Panc1 (cell line): Measurements from ENCODE around the gene NCK2. TPM values are rescaled to one million over a fixed set of nuclear protein-coding genes. Genes with fewer than 3 reads are reported as not detected.

Source experiments
- ATAC-seq: fragments of 200-7000 bp; cut with Tn5 transposase; 2 replicates; pipeline ENCODE4 v1.9.1; 2020; ENCODE audit warnings: mild to moderate bottlenecking, moderate library complexity
- BruUV-seq: library from RNA; stranded (reverse); fragments of 400-500 nt; replicated peaks from 2 replicates; lab custom pipeline; 2021; lab: Mats Ljungman, UMichigan
- CTCF ChIA-PET: fragments of 300-600 bp; sonication (Branson Sonifier 250); formaldehyde crosslinking; loops from one replicate; lab custom pipeline; 2022; ENCODE audit warnings: antibody characterized with exemption; lab: Charles Lee
- POLR2A ChIA-PET: fragments of 300-600 bp; sonication (Branson Sonifier 250); formaldehyde crosslinking; loops from one replicate; lab custom pipeline; 2022; ENCODE audit warnings: antibody characterized with exemption; lab: Charles Lee
- DNase-seq: peaks from one replicate; pipeline ENCODE4 v3.0.0-alpha.2; 2010; ENCODE audit warnings: low read depth, low spot score
- H3K27ac ChIP-seq: 2 replicates; pipeline ENCODE4 v1.5.1; 2011; ENCODE audit warnings: mild to moderate bottlenecking, low read length, inconsistent platforms
- H3K27me3 ChIP-seq: fragments of 200-500 bp; sonication (Bioruptor generic); 2 replicates; pipeline ENCODE4 v1.6.0; 2014; ENCODE audit warnings: low read length, inconsistent platforms; ENCODE audit not compliant: control insufficient read depth, insufficient read depth
- H3K36me3 ChIP-seq: fragments of 200-500 bp; sonication (Bioruptor generic); 2 replicates; pipeline ENCODE4 v1.5.1; 2014; ENCODE audit warnings: inconsistent platforms, mild to moderate bottlenecking, low read length, moderate library complexity; ENCODE audit not compliant: control insufficient read depth, insufficient read depth
- H3K4me1 ChIP-seq: 2 replicates; pipeline ENCODE4 v1.5.1; 2011; ENCODE audit warnings: inconsistent platforms, mild to moderate bottlenecking, low read length, moderate library complexity; ENCODE audit not compliant: control insufficient read depth, insufficient read depth
- H3K4me3 ChIP-seq, 2 experiments: 2 replicates each; pipeline ENCODE4 v1.5.1; 2011 to 2012; ENCODE audit warnings: low read depth in 2 of 2, low read length in 2 of 2, mild to moderate bottlenecking in 2 of 2, inconsistent platforms in 1 of 2, moderate library complexity in 1 of 2
- H3K9me3 ChIP-seq: fragments of 200-500 bp; sonication (Bioruptor generic); 2 replicates; pipeline ENCODE4 v1.5.1; 2014; ENCODE audit warnings: low read depth, mild to moderate bottlenecking, inconsistent platforms, low read length, moderate library complexity; ENCODE audit not compliant: control insufficient read depth, insufficient read depth
- CTCF ChIP-seq: fragments of 450-650 bp; IDR thresholded peaks from 2 replicates; pipeline ENCODE4 v1.5.1; 2017; ENCODE audit warnings: mild to moderate bottlenecking
- POLR2AphosphoS5 ChIP-seq: IDR thresholded peaks from 2 replicates; pipeline ENCODE4 v1.6.1; 2012; ENCODE audit warnings: mild to moderate bottlenecking, low read depth, low read length, moderate library complexity
- SIN3A ChIP-seq: IDR thresholded peaks from 2 replicates; pipeline ENCODE4 v1.6.1; 2012; ENCODE audit warnings: low read depth, mild to moderate bottlenecking, low read length, moderate library complexity, borderline replicate concordance; ENCODE audit not compliant: insufficient read depth
- TCF7L2 ChIP-seq: IDR thresholded peaks from 2 replicates; pipeline ENCODE4 v1.6.1; 2011; ENCODE audit warnings: mild to moderate bottlenecking, low read depth, low read length, inconsistent platforms
- in situ Hi-C: cut with HindIII; loops from 2 replicates; pipeline ENCODE4 v1.10.0; 2016; ENCODE audit warnings: low sequenced_read_pairs, low pct_unique_long_range_greater_than_20kb
- intact Hi-C: fragments of 100-400 bp; cut with micrococcal nuclease; formaldehyde crosslinking; loops from one replicate; pipeline ENCODE4 v1.10.0; 2022; ENCODE audit not compliant: unreplicated experiment
- total RNA-seq: library from RNA; stranded (reverse); gene quantifications from one replicate; pipeline ENCODE4 v1.2.1, GENCODE V29; 2021; ENCODE audit not compliant: unreplicated experiment
- TF ChIP-seq, protein P1 (sequence below), 2 experiments: IDR thresholded peaks; 2 replicates each; pipeline ENCODE4 v1.6.1; 2011 to 2012; ENCODE audit warnings: low read depth in 2 of 2, control low read depth in 1 of 2, low read length in 1 of 2, mild to moderate bottlenecking in 1 of 2, moderate library complexity in 1 of 2; ENCODE audit not compliant: insufficient read depth in 1 of 2

The NCK2 gene
- total RNA-seq, 1 experiment from 2014 or later = 60.7 TPM

DNA sequence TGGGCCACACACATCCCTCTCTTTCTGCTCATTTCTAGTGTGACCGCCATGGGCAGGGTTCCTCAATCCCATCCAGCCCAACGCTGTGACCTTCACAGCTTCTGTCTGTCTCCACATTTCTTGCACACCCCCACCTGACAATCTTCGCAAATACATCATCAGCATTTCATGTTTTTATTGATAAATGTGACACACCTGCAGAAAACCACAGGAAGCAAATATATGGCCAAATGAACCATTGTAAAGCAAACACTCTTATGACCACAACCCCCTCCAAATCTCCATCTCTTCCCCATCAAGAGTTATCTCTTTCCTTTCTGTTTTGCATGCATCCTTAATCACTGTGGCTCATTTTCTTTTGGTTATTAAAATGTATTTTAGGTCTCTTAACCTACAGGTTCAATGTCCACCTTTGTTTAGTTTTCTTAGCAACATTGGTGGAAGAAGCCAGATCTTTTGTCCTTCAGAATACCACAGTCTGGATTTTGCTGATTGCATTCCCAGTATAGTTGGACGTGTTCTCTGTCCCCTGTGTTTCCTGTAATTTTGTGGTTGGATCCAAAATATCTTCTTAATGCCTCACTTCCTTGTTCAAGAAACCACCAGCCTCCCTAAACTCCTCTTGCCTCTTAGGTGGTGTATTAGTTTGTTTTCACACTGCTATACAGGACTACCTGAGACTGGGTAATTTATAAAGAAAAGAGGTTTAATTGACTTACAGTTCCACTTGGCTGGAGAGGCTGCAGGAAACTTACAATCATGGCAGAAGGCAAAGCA, 9.8 kb upstream of the NCK2 start:
- Histone ChIP-seq H3K27me3 (peaks cover 7% of the 10 kb centered on the region; the same call in 1 of the 2 replicates), H3K27ac (no peak overlapping the region), H3K9me3 (no peaks in the 10 kb centered on the region), H3K4me3 (no peak overlapping the region), H3K36me3 (no peaks in the 10 kb centered on the region), H3K4me1 (no peaks in the 10 kb centered on the region)
- ATAC-seq (no peak), DNase-seq (no peak)
- CTCF ChIA-PET = no interaction called here
- TF ChIP-seq SIN3A (no peak), POLR2AphosphoS5 (no peak), CTCF (no peak), TCF7L2 (no peak)
- TF ChIP-seq, protein P1, sequence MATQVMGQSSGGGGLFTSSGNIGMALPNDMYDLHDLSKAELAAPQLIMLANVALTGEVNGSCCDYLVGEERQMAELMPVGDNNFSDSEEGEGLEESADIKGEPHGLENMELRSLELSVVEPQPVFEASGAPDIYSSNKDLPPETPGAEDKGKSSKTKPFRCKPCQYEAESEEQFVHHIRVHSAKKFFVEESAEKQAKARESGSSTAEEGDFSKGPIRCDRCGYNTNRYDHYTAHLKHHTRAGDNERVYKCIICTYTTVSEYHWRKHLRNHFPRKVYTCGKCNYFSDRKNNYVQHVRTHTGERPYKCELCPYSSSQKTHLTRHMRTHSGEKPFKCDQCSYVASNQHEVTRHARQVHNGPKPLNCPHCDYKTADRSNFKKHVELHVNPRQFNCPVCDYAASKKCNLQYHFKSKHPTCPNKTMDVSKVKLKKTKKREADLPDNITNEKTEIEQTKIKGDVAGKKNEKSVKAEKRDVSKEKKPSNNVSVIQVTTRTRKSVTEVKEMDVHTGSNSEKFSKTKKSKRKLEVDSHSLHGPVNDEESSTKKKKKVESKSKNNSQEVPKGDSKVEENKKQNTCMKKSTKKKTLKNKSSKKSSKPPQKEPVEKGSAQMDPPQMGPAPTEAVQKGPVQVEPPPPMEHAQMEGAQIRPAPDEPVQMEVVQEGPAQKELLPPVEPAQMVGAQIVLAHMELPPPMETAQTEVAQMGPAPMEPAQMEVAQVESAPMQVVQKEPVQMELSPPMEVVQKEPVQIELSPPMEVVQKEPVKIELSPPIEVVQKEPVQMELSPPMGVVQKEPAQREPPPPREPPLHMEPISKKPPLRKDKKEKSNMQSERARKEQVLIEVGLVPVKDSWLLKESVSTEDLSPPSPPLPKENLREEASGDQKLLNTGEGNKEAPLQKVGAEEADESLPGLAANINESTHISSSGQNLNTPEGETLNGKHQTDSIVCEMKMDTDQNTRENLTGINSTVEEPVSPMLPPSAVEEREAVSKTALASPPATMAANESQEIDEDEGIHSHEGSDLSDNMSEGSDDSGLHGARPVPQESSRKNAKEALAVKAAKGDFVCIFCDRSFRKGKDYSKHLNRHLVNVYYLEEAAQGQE (IDR thresholded peaks at IDR 0.05; ENCODE audit: insufficient read depth in 1 of 2, low read depth in 2 of 2, low read length in 1 of 2) = no peak
- in situ Hi-C loops (no loop called here), intact Hi-C loops (no loop called here)
- POLR2A ChIA-PET = no interaction called here
- BruUV-seq = no TSS peak

DNA sequence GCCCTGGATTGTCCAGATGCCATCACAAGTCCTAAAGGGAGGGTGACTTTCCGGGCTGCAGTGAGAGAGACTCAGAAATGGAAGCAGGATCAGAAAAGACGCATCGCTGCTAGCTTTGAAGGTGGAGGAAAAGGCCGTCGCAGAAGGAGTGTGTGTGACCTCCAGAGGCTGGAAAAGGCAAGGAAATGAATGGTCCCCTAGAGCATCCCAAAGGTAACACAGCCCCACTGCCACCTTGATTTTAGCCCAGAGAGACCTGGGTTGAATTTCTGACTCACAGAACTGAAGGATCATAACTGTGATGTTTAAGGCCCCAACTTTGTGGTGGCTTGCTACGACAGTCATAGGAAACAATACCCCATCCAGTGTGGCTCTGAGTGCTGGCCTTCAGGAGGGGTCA, 8.6 kb upstream of the NCK2 start:
- DNase-seq (no peak), ATAC-seq (no peak)
- Histone ChIP-seq H3K4me3 (no peak overlapping the region), H3K27me3 (peaks cover 4% of the 10 kb centered on the region; the same call in 1 of the 2 replicates), H3K9me3 (no peaks in the 10 kb centered on the region), H3K27ac (no peak overlapping the region), H3K4me1 (no peaks in the 10 kb centered on the region), H3K36me3 (no peaks in the 10 kb centered on the region)
- intact Hi-C loops = no loop called here
- POLR2A ChIA-PET = no interaction called here
- no TSS peak for BruUV-seq
- no peak for TF ChIP-seq SIN3A
- in situ Hi-C loops = no loop called here
- CTCF ChIA-PET = no interaction called here
